Smooth muscle cell (in vitro differentiated cells): ENCODE data around the gene IMMP2L. TPM values are rescaled to one million over a fixed set of nuclear protein-coding genes. Genes with fewer than 3 reads are reported as not detected.

ENCODE experiments used
- DNase-seq: peaks from one replicate; lab custom pipeline; 2025; ENCODE audit not compliant: unreplicated experiment; lab: John Stamatoyannopoulos, UW
- H2AFZ ChIP-seq: fragments of 200-600 bp; sonication (generic); 2 replicates; pipeline ENCODE4 v1.6.0; 2016; ENCODE audit warnings: antibody characterized with exemption, low read depth, mild to moderate bottlenecking
- H3F3A ChIP-seq: fragments of 200-600 bp; sonication (generic); 2 replicates; pipeline ENCODE4 v1.6.0; 2017; ENCODE audit warnings: antibody characterized with exemption, low read depth
- H3K27ac ChIP-seq: fragments of 200-600 bp; sonication (generic); 2 replicates; pipeline ENCODE4 v1.5.1; 2016; ENCODE audit warnings: low read depth, mild to moderate bottlenecking
- H3K27me3 ChIP-seq: fragments of 200-600 bp; sonication (generic); 2 replicates; pipeline ENCODE4 v1.6.1; 2016; ENCODE audit warnings: low read depth, mild to moderate bottlenecking
- H3K36me3 ChIP-seq: fragments of 200-600 bp; sonication (generic); 2 replicates; pipeline ENCODE4 v1.5.1; 2016; ENCODE audit warnings: low read depth
- H3K4me1 ChIP-seq: fragments of 200-600 bp; sonication (generic); 2 replicates; pipeline ENCODE4 v1.5.1; 2016; ENCODE audit warnings: low read depth
- H3K4me2 ChIP-seq: fragments of 200-600 bp; sonication (generic); 2 replicates; pipeline ENCODE4 v1.6.0; 2016; ENCODE audit warnings: mild to moderate bottlenecking
- H3K4me3 ChIP-seq: fragments of 200-600 bp; sonication (generic); 2 replicates; pipeline ENCODE4 v1.5.1; 2016; ENCODE audit warnings: mild to moderate bottlenecking
- H3K79me2 ChIP-seq: fragments of 200-600 bp; sonication (generic); 2 replicates; pipeline ENCODE4 v1.6.0; 2016; ENCODE audit warnings: low read depth, mild to moderate bottlenecking
- H3K9ac ChIP-seq: fragments of 200-600 bp; sonication (generic); 2 replicates; pipeline ENCODE4 v1.6.0; 2016; ENCODE audit warnings: low read depth
- H3K9me3 ChIP-seq: fragments of 200-600 bp; sonication (generic); replicated peaks from 2 replicates; pipeline ENCODE4 v1.5.1; 2016; ENCODE audit warnings: low read depth
- H4K20me1 ChIP-seq: fragments of 200-600 bp; sonication (generic); 2 replicates; pipeline ENCODE4 v1.6.0; 2016; ENCODE audit warnings: low read depth
- CTCF ChIP-seq: fragments of 200-600 bp; sonication (generic); IDR thresholded peaks from 2 replicates; pipeline ENCODE4 v1.5.1; 2017; ENCODE audit warnings: borderline replicate concordance, mild to moderate bottlenecking, antibody characterized with exemption; ENCODE audit not compliant: insufficient read depth, poor library complexity, severe bottlenecking
- WGBS: methylation state at CpG from one replicate; pipeline ENCODE4 v1.1.7; 2016; ENCODE audit warnings: low lambda C conversion rate; 5-methylcytosine and 5-hydroxymethylcytosine counted together
- polyA plus RNA-seq: library from polyadenylated mRNA; unstranded; fragments of >200 nt; fragmentation: Nextera tagmentation; extraction: Ambion mirVana; gene quantifications from 2 replicates; pipeline ENCODE4 v1.2.1, GENCODE V29; 2016
- total RNA-seq: library from RNA; depleted of rRNA; stranded (reverse); fragments of >200 nt; gene quantifications from 2 replicates; pipeline ENCODE4 v1.2.3, GENCODE V29; 2014

Gene IMMP2L
- total and polyA plus RNA-seq, 2 experiments from 2014 or later: 10.9 to 11.1 TPM

- Histone ChIP-seq H4K20me1 (no peaks in the 10 kb centered on the region), H3K9ac (no peak overlapping the region), H3K27ac (no peak overlapping the region), H3K27me3 (no peaks in the 10 kb centered on the region), H3K9me3 (no peaks in the 10 kb centered on the region), H3F3A (no peaks in the 10 kb centered on the region), H3K36me3 (no peaks in the 10 kb centered on the region), H3K79me2 (no peaks in the 10 kb centered on the region), H3K4me2 (no peak overlapping the region), H2AFZ (no peak overlapping the region), H3K4me3 (no peak overlapping the region), H3K4me1 (peaks cover 9% of the 10 kb centered on the region)
- DNase-seq: no peak
- WGBS: 72% methylated on average over 3 of the region's 3 CpGs
- TF ChIP-seq CTCF: no peak
Observed at GRCh38 chr7:111108496-111108895, 453.8 kb downstream of the IMMP2L start.

DNA sequence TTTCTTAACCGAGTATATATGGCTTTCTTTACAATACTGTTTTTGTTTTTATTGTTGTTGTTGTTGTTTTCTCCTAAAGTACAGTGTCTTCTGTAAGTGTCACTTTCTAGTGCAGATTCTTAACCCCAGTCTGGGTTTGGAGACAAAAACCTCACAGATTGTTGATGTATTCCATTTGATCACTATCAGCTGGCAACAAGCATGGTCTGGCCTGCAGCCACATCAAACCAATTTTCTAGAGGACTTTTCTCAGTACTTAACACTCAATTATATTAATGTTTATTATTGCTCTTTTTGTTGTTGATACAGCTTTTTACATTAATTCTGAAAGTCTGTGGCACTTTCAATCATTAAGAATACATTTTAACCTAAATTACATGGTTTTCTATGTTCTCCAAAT lies 454.3 kb downstream of the IMMP2L start:
- WGBS: 47% methylated on average over 1 of the region's 1 CpG
- Histone ChIP-seq H3K4me1 (peaks cover 5% of the 10 kb centered on the region), H3K36me3 (no peaks in the 10 kb centered on the region), H3F3A (no peaks in the 10 kb centered on the region), H3K27ac (no peak overlapping the region), H3K79me2 (no peaks in the 10 kb centered on the region), H2AFZ (no peak overlapping the region), H3K9me3 (no peaks in the 10 kb centered on the region), H3K4me3 (no peak overlapping the region), H3K4me2 (no peak overlapping the region), H4K20me1 (no peaks in the 10 kb centered on the region), H3K9ac (no peak overlapping the region), H3K27me3 (no peaks in the 10 kb centered on the region)
- TF ChIP-seq CTCF: no peak
- DNase-seq: no peak

- H3K27me3 ChIP-seq: no peaks in the 10 kb centered on the region
- no peaks in the 10 kb centered on the region for H3K36me3 ChIP-seq
- no peak for DNase-seq
- H3K4me3 ChIP-seq: no peak overlapping the region
- no peak overlapping the region for H3K4me2 ChIP-seq
- TF ChIP-seq CTCF: no peak
- no peaks in the 10 kb centered on the region for H4K20me1 ChIP-seq
- no peaks in the 10 kb centered on the region for H3F3A ChIP-seq
- 97% methylated on average over 1 of the region's 1 CpG for WGBS
- no peak overlapping the region for H3K27ac ChIP-seq
- no peak overlapping the region for H3K9ac ChIP-seq
- H3K4me1 ChIP-seq: peaks cover under 1% of the 10 kb centered on the region
- H3K9me3 ChIP-seq: no peaks in the 10 kb centered on the region
- H2AFZ ChIP-seq: no peak overlapping the region
- no peaks in the 10 kb centered on the region for H3K79me2 ChIP-seq
Observed at GRCh38 chr7:111107579-111107978, 454.7 kb downstream of the IMMP2L start.

DNA sequence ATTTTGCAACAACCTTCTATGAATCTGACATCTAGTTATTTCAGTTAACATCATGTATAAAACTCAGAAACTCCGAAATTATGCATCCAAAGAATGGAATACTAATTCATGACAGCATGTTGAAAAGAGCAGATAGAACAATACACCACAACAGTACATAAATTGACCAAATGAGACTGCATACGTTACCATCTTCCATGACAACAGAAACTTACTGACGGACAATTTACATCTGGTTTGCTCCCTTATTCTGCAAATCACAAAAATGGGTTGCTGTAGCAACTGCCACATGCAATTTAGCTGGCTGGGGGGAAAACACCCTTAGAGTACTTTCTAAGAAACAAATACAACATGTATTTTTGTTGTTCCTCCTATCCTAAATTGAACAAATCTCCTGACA lies 457.0 kb downstream of the IMMP2L start:
- Histone ChIP-seq H3K9ac (no peak overlapping the region), H4K20me1 (no peaks in the 10 kb centered on the region), H2AFZ (no peak overlapping the region), H3K79me2 (no peaks in the 10 kb centered on the region), H3F3A (no peaks in the 10 kb centered on the region), H3K4me1 (no peaks in the 10 kb centered on the region), H3K36me3 (no peaks in the 10 kb centered on the region), H3K27ac (no peak overlapping the region), H3K9me3 (no peaks in the 10 kb centered on the region), H3K4me2 (no peak overlapping the region), H3K27me3 (no peaks in the 10 kb centered on the region), H3K4me3 (no peak overlapping the region)
- WGBS: 89% methylated on average over 3 of the region's 3 CpGs
- no peak for TF ChIP-seq CTCF
- no peak for DNase-seq
